Measurements from ENCODE around the gene MMP15. TPM values are rescaled to one million over a fixed set of nuclear protein-coding genes. Genes with fewer than 3 reads are reported as not detected.

The MMP15 gene
- total and polyA plus RNA-seq, 2 donors (not counting 3 experiments of a cell fraction or from before 2014, with no cell fraction given): 12.6 to 16.0 TPM

DNA sequence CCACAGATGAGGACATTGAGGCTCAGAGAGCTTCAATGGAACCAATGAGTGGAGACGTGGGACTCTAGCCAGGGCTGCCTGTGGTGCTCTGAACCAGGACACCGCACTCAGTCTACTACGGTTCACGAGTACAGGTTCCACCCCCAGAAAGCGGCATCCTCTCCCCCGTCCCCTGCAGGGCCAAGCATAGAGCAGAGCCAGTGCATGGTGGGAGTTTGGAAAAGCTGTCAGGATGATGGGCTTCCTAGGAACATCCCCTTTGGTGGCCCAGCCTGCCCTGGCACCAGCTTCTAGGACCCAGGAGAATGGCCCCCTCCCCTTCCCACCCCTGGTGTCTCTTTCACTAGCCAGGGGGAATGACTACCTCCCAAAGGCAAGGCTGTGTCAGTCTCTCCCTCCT lies 33.5 kb upstream of the MMP15 start:
- no peak overlapping the region for H3K9ac ChIP-seq (replicated peaks; ENCODE audit: extremely low read depth, insufficient read depth, low read length)
- no peak overlapping the region for H3K4me3 ChIP-seq (replicated peaks in 1 of 3; ENCODE audit: insufficient read depth in 1 of 3, low read depth in 1 of 3, low read length in 3 of 3)
- no TSS peak for BruUV-seq (replicated peaks)
- ChIA-PET POLR2A (no interaction called here), CTCF (no interaction called here)
- DNase-seq (ENCODE audit: low read depth, low spot score) (no peak), FAIRE-seq (no peak)
- TF ChIP-seq GATA2 (IDR thresholded peaks at IDR 0.05; ENCODE audit: insufficient read depth, insufficient read length, low read depth, low read length): no peak
- TF ChIP-seq EZH2 (IDR thresholded peaks at IDR 0.05; ENCODE audit: borderline replicate concordance, low read depth, low read length, severe bottlenecking): no peak
- TF ChIP-seq JUN (IDR thresholded peaks at IDR 0.05; ENCODE audit: borderline replicate concordance, insufficient read depth, insufficient read length, low read depth): no peak
- TF ChIP-seq, protein P1, sequence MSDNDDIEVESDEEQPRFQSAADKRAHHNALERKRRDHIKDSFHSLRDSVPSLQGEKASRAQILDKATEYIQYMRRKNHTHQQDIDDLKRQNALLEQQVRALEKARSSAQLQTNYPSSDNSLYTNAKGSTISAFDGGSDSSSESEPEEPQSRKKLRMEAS (IDR thresholded peaks at IDR 0.05; ENCODE audit: insufficient read depth, insufficient read length): no peak
- no peak for TF ChIP-seq FOS (IDR thresholded peaks at IDR 0.05; ENCODE audit: borderline replicate concordance, insufficient read depth, low read length)
- TF ChIP-seq, protein P2, sequence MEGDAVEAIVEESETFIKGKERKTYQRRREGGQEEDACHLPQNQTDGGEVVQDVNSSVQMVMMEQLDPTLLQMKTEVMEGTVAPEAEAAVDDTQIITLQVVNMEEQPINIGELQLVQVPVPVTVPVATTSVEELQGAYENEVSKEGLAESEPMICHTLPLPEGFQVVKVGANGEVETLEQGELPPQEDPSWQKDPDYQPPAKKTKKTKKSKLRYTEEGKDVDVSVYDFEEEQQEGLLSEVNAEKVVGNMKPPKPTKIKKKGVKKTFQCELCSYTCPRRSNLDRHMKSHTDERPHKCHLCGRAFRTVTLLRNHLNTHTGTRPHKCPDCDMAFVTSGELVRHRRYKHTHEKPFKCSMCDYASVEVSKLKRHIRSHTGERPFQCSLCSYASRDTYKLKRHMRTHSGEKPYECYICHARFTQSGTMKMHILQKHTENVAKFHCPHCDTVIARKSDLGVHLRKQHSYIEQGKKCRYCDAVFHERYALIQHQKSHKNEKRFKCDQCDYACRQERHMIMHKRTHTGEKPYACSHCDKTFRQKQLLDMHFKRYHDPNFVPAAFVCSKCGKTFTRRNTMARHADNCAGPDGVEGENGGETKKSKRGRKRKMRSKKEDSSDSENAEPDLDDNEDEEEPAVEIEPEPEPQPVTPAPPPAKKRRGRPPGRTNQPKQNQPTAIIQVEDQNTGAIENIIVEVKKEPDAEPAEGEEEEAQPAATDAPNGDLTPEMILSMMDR (IDR thresholded peaks at IDR 0.05; ENCODE audit: extremely low read depth in 1 of 2, insufficient read depth in 1 of 2, low read depth in 1 of 2, low read length in 2 of 2): no peak
- no peak for TF ChIP-seq POLR2A (IDR thresholded peaks at IDR 0.05; ENCODE audit: low read depth, low read length)
- no peak for TF ChIP-seq MYC (IDR thresholded peaks at IDR 0.05; ENCODE audit: low read depth, low read length)
- TF ChIP-seq POLR2AphosphoS5 (IDR thresholded peaks at IDR 0.05; ENCODE audit: insufficient read depth, low read depth, low read length): no peak
- dilution Hi-C loops (cut with MboI; ENCODE audit: extremely low pct_ligation_motif_present, low sequenced_read_pairs): no loop called here
- H2AFZ ChIP-seq (ENCODE audit: low read depth, low read length): no peak overlapping the region
- no peak overlapping the region for H3K27ac ChIP-seq (ENCODE audit: insufficient read depth, low read depth, low read length)
- H3K36me3 ChIP-seq (ENCODE audit: control insufficient read depth in 2 of 2, extremely low read depth in 1 of 2, insufficient read depth in 2 of 2, low read length in 2 of 2): peaks cover 0 to 16% of the 10 kb centered on the region in 2 experiments
- H3K4me2 ChIP-seq (ENCODE audit: insufficient read depth, low read length): no peak overlapping the region
- H3K4me1 ChIP-seq (ENCODE audit: control insufficient read depth, extremely low read depth, insufficient read depth, low read length): peaks cover 6% of the 10 kb centered on the region
- no peaks in the 10 kb centered on the region for H3K9me3 ChIP-seq (replicated peaks; ENCODE audit: control insufficient read depth, insufficient read depth, low read length)
- H3K9me1 ChIP-seq (replicated peaks; ENCODE audit: control insufficient read depth, extremely low read depth, insufficient read depth, low read length): no peaks in the 10 kb centered on the region
- H3K27me3 ChIP-seq (ENCODE audit: control insufficient read depth in 2 of 2, insufficient read depth in 2 of 2, low read length in 2 of 2): no peaks in the 10 kb centered on the region
- no peaks in the 10 kb centered on the region for H3K79me2 ChIP-seq (ENCODE audit: control insufficient read depth, insufficient read depth, low read length)
- H4K20me1 ChIP-seq (replicated peaks; ENCODE audit: control insufficient read depth, extremely low read depth, insufficient read depth, low read length): no peaks in the 10 kb centered on the region
- intact Hi-C loops (cut with micrococcal nuclease): no loop called here

Data from endothelial cell of umbilical vein (primary cell).